ENCODE results near the gene CD28.

CD28 gene

DNA sequence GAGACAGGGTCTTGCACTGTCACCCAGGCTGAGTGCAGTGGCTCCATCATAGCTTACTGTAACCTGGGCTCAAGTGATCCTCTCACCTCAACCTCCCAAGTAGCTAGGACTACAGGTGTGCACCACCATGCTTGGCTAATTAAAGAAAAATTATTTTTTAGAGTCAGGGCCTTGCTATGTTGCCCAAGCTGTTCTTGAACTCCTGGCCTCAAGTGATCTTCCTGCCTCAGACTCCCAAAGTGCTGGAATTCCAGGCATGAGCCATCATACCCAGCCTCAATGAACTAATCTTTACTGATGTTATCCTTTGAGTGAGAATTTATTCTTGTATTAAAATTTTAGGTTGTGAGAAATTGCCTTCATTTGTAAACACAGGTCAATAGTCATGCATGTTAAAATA is 27.0 kb upstream of the CD28 start:
- TF ChIP-seq, protein P1, sequence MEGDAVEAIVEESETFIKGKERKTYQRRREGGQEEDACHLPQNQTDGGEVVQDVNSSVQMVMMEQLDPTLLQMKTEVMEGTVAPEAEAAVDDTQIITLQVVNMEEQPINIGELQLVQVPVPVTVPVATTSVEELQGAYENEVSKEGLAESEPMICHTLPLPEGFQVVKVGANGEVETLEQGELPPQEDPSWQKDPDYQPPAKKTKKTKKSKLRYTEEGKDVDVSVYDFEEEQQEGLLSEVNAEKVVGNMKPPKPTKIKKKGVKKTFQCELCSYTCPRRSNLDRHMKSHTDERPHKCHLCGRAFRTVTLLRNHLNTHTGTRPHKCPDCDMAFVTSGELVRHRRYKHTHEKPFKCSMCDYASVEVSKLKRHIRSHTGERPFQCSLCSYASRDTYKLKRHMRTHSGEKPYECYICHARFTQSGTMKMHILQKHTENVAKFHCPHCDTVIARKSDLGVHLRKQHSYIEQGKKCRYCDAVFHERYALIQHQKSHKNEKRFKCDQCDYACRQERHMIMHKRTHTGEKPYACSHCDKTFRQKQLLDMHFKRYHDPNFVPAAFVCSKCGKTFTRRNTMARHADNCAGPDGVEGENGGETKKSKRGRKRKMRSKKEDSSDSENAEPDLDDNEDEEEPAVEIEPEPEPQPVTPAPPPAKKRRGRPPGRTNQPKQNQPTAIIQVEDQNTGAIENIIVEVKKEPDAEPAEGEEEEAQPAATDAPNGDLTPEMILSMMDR (conservative IDR thresholded peaks at IDR 0.05), result no peak

DNA sequence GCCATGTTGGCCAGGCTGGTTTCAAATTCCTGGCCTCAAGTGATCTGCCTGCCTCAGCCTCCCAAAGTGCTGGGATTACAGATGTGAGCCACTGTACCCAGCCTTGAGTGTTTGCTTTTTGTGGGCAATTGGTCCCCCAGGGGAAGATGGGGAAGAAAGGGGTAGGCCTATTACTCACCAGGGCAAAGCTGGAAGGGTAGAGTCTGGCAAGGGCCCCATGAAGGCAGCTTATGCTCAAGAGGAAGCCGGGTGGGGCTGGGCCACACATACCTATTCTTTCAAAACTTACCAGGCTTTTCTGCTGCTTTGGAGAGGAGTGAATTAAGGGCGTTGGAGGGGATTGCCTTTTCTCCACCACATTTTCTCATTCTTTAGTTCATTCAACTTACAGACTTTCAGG is 24.5 kb upstream of the CD28 start:
- peak overlapping the region; percentile 23; the same call in 1 of the 2 replicates for H3K27ac ChIP-seq
- TF ChIP-seq, protein P1 (conservative IDR thresholded peaks at IDR 0.05), result no peak

More for the DNA sequence above, 27.0 kb upstream of the CD28 start:
- H3K27ac ChIP-seq, result no peak overlapping the region

DNA sequence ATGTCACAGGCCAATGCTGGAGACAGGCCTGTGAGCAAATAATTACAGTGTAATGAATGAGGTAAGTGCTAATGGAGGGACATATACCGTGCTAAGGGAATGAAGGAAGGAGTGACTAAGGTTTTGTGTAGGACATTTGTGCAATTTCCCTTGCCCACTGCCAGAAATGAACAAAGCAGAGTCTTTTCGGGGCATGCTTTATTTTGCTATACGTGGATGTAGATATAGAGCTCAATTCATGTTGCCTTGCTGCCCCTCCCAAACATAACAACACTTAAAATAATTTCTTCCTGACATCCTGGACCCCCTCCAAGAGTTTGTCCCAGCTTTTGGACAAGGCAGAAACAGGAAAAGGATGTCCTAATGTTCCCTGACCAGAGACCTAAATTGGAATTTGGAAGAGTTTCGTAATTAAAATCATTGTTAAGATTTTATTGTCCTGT is 23.7 kb upstream of the CD28 start:
- TF ChIP-seq, protein P1 (conservative IDR thresholded peaks at IDR 0.05), result no peak
- peak overlapping the region; percentile 23; the same call in 1 of the 2 replicates for H3K27ac ChIP-seq

DNA sequence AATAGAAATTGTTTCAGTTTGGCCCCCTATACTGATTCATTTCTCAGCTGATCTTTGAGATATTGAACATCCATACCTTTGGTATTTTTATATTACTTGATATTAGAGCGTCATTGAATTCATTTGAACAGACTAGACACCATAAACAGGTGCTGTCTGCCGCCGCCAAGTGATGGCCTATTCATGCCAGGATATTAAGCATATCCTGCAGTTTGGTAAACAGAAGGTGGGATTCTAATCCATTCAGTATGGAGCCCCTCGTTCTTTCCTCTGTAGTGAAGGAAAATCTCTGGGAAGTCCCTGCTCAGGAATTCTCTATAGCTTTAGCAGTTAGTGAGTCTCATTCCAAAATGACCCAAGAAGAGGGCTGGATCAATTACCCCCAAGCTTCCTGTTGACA is 23.0 kb upstream of the CD28 start:
- H3K27ac ChIP-seq, result no peak overlapping the region; the same call in 1 of the 2 replicates
- TF ChIP-seq, protein P1 (conservative IDR thresholded peaks at IDR 0.05), result no peak

DNA sequence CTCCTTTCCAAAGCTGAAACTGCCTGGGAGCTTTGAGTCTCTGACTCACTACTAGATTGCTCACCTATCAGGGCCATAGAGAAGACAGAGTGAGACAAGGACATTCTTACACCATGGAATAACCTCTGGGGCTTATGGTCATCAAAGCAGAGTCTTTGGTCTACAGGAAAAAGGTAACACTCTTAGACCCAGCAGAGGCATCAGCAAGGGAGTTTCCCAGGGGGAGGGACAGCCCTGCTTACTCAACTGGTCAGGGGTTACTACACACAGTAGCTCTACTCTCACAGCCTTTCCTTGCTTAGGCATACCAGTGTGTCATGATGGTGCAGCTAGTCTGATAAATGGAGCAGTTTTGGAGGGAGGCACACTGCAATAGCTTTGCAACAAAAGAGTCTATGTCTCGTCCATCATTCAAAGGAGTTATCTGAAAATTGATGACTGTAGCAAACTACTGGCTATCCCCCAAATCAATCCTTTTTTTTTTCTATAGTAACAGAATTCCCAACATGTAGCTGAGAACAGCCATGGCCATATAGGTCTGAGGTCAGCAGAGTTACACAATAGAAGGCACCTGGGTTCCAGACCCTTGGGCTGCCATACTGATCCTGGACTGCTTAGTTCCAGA is 22.4 kb upstream of the CD28 start:
- H3K27ac ChIP-seq, result no peak overlapping the region
- TF ChIP-seq, protein P1 (conservative IDR thresholded peaks at IDR 0.05), result no peak

DNA sequence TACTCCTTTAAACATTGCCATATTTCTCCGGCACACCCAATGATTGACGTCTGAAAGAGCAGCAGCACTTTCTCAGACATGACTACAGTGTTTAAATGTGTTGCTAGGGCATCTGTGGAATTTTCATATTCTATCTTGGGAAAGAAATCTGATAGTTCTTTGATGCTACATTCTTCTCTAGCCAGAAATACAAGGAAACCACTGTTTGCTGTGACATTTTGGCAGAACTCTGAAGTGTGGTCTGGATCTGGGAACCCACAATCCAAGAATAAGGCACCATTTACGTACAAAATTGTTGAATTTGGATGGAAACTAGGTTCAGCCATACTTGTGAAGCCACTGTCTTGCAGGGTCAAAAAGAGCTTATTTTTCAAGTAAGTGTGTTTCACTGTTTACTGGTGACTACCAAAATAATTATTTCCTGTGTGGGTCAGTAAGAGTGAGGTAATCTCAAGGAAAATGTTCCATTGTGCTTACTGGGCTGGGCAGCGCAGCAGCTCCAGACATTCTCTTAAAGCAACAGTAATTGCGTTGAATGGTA is 21.3 kb upstream of the CD28 start:
- H3K27ac ChIP-seq, result no peak overlapping the region
- TF ChIP-seq, protein P1 (conservative IDR thresholded peaks at IDR 0.05), result no peak

DNA sequence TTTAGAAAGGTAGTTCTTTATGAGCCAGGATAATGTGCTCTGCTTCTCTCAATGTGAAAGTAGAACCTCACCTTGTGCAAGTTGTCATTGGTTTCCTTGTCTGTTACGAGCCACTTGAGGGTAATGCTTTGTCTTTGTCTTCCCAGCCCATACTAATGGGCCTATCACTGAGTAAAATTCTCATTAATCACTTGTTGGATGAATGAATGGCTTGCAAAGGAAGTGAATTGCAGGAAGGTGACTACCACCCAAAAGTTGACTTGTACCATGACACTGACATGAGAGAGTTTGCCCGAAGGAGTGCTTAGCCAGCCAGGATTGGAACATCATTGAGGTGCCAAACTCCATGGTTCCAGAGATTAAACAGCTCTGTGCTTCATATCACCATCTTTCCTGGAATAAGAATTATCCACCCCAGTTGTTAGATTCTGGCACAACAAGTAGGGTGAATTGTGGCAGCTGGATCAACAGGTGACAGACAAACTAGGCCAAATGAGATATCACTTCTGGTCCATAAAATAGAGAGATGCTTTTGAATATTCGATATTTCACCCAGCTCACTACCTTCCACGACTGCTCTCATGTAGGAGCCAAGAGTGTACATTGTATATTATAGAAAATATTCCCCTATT is 20.5 kb upstream of the CD28 start:
- TF ChIP-seq, protein P1 (conservative IDR thresholded peaks at IDR 0.05), result no peak

More for the DNA sequence above, 20.5 kb upstream of the CD28 start:
- H3K27ac ChIP-seq, result no peak overlapping the region

All from VCaP (cell line).